ENCODE results near the gene RNF40. TPM values are rescaled to one million over a fixed set of nuclear protein-coding genes. Genes with fewer than 3 reads are reported as not detected.

Gene RNF40
- total RNA-seq, 1 donor from 2014 or later = 94.6 TPM

GRCh38 chr16:30725418-30725792 lies 36.7 kb upstream of the RNF40 start:
- no peak for TF ChIP-seq EZH2 (IDR thresholded peaks at IDR 0.05; ENCODE audit: insufficient read depth, low read length)
- TF ChIP-seq, protein P1, sequence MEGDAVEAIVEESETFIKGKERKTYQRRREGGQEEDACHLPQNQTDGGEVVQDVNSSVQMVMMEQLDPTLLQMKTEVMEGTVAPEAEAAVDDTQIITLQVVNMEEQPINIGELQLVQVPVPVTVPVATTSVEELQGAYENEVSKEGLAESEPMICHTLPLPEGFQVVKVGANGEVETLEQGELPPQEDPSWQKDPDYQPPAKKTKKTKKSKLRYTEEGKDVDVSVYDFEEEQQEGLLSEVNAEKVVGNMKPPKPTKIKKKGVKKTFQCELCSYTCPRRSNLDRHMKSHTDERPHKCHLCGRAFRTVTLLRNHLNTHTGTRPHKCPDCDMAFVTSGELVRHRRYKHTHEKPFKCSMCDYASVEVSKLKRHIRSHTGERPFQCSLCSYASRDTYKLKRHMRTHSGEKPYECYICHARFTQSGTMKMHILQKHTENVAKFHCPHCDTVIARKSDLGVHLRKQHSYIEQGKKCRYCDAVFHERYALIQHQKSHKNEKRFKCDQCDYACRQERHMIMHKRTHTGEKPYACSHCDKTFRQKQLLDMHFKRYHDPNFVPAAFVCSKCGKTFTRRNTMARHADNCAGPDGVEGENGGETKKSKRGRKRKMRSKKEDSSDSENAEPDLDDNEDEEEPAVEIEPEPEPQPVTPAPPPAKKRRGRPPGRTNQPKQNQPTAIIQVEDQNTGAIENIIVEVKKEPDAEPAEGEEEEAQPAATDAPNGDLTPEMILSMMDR (IDR thresholded peaks at IDR 0.05; ENCODE audit: insufficient read depth, low read depth, low read length) = no peak
- peaks cover 57% of the 10 kb centered on the region for H3K36me3 ChIP-seq (ENCODE audit: insufficient read depth, low read length)
- no peak overlapping the region for H3K4me3 Mint-ChIP-seq (ENCODE audit: unreplicated experiment)

DNA sequence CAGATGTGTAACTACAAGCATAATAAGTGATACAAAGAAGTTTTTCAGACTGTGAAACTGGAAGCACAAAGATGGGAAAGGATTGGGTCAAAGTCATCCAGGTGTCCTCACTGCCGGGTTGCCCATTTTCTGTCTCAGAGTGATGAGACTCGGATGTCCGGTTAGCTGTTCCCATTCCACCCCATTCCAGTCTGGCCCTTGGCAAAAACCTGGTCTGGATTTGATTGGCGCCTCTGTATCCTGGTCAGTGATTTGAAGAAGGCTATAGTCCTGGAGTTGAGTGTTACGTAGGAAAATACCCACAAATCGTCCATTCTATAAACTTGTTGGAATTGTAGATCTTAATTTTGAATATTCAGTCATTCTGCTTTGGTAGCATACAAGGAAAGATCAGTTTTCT lies 33.8 kb upstream of the RNF40 start:
- no peak overlapping the region for H2AFZ ChIP-seq (ENCODE audit: low read depth, low read length)
- H3K9me3 ChIP-seq (ENCODE audit: insufficient read depth, low read depth, low read length) = no peaks in the 10 kb centered on the region
- Mint-ChIP-seq H3K9me3 (ENCODE audit: unreplicated experiment) (no peaks in the 10 kb centered on the region), H3K27ac (ENCODE audit: unreplicated experiment) (no peak overlapping the region), H3K4me1 (ENCODE audit: low read depth, unreplicated experiment) (no peaks in the 10 kb centered on the region), H3K36me3 (ENCODE audit: low read depth, unreplicated experiment) (peaks cover 29% of the 10 kb centered on the region), H3K27me3 (ENCODE audit: low read depth, unreplicated experiment) (no peaks in the 10 kb centered on the region), H3K4me3 (ENCODE audit: unreplicated experiment) (no peak overlapping the region)
- FAIRE-seq = no peak
- H3K27ac ChIP-seq (ENCODE audit: low read depth, low read length) = no peak overlapping the region
- no peak overlapping the region for H3K4me2 ChIP-seq (ENCODE audit: low read length)
- no peak overlapping the region for H3K4me3 ChIP-seq (ENCODE audit: insufficient read depth, low read depth, low read length)
- no peaks in the 10 kb centered on the region for H3K27me3 ChIP-seq (ENCODE audit: insufficient read depth, low read length)
- no peak for TF ChIP-seq EZH2 (IDR thresholded peaks at IDR 0.05; ENCODE audit: insufficient read depth, low read length)
- TF ChIP-seq, protein P1 (IDR thresholded peaks at IDR 0.05; ENCODE audit: insufficient read depth, low read depth, low read length) = no peak
- H3K4me1 ChIP-seq (ENCODE audit: insufficient read depth, low read length) = no peaks in the 10 kb centered on the region
- no peak overlapping the region for H3K9ac ChIP-seq (ENCODE audit: low read length)
- H3K36me3 ChIP-seq (ENCODE audit: insufficient read depth, low read length) = peaks cover 47% of the 10 kb centered on the region
- H4K20me1 ChIP-seq (ENCODE audit: insufficient read depth, low read length) = peaks cover 61% of the 10 kb centered on the region
- DNase-seq (ENCODE audit: low read depth) = no peak
- H3K79me2 ChIP-seq (ENCODE audit: insufficient read depth, low read length) = peaks cover 54% of the 10 kb centered on the region

More at GRCh38 chr16:30725418-30725792, 36.7 kb upstream of the RNF40 start:
- Histone ChIP-seq H3K9ac (ENCODE audit: low read length) (no peak overlapping the region), H4K20me1 (ENCODE audit: insufficient read depth, low read length) (peaks cover 88% of the 10 kb centered on the region), H3K27ac (ENCODE audit: low read depth, low read length) (no peak overlapping the region), H2AFZ (ENCODE audit: low read depth, low read length) (no peak overlapping the region), H3K27me3 (ENCODE audit: insufficient read depth, low read length) (no peaks in the 10 kb centered on the region), H3K4me2 (ENCODE audit: low read length) (no peak overlapping the region), H3K9me3 (ENCODE audit: insufficient read depth, low read depth, low read length) (no peaks in the 10 kb centered on the region), H3K4me3 (ENCODE audit: insufficient read depth, low read depth, low read length) (no peak overlapping the region), H3K79me2 (ENCODE audit: insufficient read depth, low read length) (peaks cover 65% of the 10 kb centered on the region), H3K4me1 (ENCODE audit: insufficient read depth, low read length) (no peaks in the 10 kb centered on the region)
- no peak overlapping the region for H3K27ac Mint-ChIP-seq (ENCODE audit: unreplicated experiment)
- no peak for DNase-seq (ENCODE audit: low read depth)
- no peaks in the 10 kb centered on the region for H3K27me3 Mint-ChIP-seq (ENCODE audit: low read depth, unreplicated experiment)
- H3K4me1 Mint-ChIP-seq (ENCODE audit: low read depth, unreplicated experiment) = no peaks in the 10 kb centered on the region
- peaks cover 39% of the 10 kb centered on the region for H3K36me3 Mint-ChIP-seq (ENCODE audit: low read depth, unreplicated experiment)
- no peaks in the 10 kb centered on the region for H3K9me3 Mint-ChIP-seq (ENCODE audit: unreplicated experiment)
- FAIRE-seq = no peak

DNA sequence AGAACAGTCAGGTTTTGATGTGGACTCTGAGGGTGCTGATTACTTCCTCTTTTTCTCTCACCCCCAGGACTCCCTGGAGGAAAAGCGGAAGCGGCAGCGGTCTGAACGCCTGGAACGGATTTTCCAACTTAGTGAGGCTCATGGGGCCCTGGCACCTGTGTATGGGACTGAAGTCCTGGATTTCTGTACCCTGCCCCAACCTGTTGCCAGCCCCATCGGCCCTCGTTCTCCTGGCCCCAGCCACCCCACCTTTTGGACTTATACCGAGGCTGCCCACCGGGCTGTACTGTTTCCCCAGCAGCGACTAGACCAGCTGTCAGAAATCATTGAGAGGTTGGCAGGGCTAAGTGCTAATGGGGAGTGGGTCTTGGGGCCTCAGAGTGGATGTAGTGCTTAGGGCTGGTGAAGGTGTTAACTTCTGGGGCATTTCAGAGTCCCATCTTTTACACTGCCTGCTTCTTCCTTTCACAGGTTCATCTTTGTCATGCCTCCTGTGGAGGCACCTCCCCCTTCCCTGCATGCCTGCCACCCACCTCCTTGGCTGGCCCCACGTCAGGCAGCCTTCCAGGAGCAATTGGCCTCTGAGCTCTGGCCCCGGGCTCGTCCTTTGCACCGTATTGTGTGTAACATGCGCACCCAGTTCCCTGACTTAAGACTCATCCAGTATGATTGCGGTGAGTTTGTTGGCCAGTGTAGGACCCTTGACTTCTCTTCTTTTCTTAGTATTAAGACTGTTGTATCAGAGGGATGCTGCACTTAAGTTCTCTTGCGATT lies 33.0 kb upstream of the RNF40 start:
- H2AFZ ChIP-seq (ENCODE audit: low read depth, low read length) = no peak overlapping the region
- H3K9ac ChIP-seq (ENCODE audit: low read length) = no peak overlapping the region
- no peaks in the 10 kb centered on the region for H3K27me3 ChIP-seq (ENCODE audit: insufficient read depth, low read length)
- H3K36me3 ChIP-seq (ENCODE audit: insufficient read depth, low read length) = peaks cover 46% of the 10 kb centered on the region
- H3K79me2 ChIP-seq (ENCODE audit: insufficient read depth, low read length) = peaks cover 48% of the 10 kb centered on the region
- Mint-ChIP-seq H3K36me3 (ENCODE audit: low read depth, unreplicated experiment) (peaks cover 22% of the 10 kb centered on the region), H3K4me3 (ENCODE audit: unreplicated experiment) (no peak overlapping the region), H3K9me3 (ENCODE audit: unreplicated experiment) (no peaks in the 10 kb centered on the region), H3K27ac (ENCODE audit: unreplicated experiment) (no peak overlapping the region), H3K4me1 (ENCODE audit: low read depth, unreplicated experiment) (no peaks in the 10 kb centered on the region), H3K27me3 (ENCODE audit: low read depth, unreplicated experiment) (no peaks in the 10 kb centered on the region)
- no peak for FAIRE-seq
- H3K4me1 ChIP-seq (ENCODE audit: insufficient read depth, low read length) = no peaks in the 10 kb centered on the region
- no peak overlapping the region for H3K4me2 ChIP-seq (ENCODE audit: low read length)
- TF ChIP-seq, protein P1 (IDR thresholded peaks at IDR 0.05; ENCODE audit: insufficient read depth, low read depth, low read length) = no peak
- TF ChIP-seq EZH2 (IDR thresholded peaks at IDR 0.05; ENCODE audit: insufficient read depth, low read length) = no peak
- H3K27ac ChIP-seq (ENCODE audit: low read depth, low read length) = no peak overlapping the region
- no peak overlapping the region for H3K4me3 ChIP-seq (ENCODE audit: insufficient read depth, low read depth, low read length)
- no peak for DNase-seq (ENCODE audit: low read depth)
- H4K20me1 ChIP-seq (ENCODE audit: insufficient read depth, low read length) = peaks cover 56% of the 10 kb centered on the region
- H3K9me3 ChIP-seq (ENCODE audit: insufficient read depth, low read depth, low read length) = no peaks in the 10 kb centered on the region
